Omental fat pad (tissue), 4 donors: ENCODE data around the gene TOR1A. TPM values are rescaled to one million over a fixed set of nuclear protein-coding genes. Genes with fewer than 3 reads are reported as not detected.
A peak's percentile ranks its signal among the peaks of the same experiment; 100 is the strongest.

Source experiments
- ATAC-seq: fragments of 150-250 bp; one replicate; pipeline ENCODE4 v1.9.1; 2016; ENCODE audit warnings: mild to moderate bottlenecking, moderate library complexity; ENCODE audit not compliant: low FRiP score
- DNase-seq: peaks from one replicate; pipeline ENCODE4 v3.0.0-alpha.2; 2019; ENCODE audit warnings: low spot score
- CTCF ChIP-seq, 3 donors: fragments of 450-650 bp; IDR thresholded peaks; one replicate each; pipeline ENCODE4 v1.5.1; 2016 to 2017; ENCODE audit warnings: antibody characterized with exemption in 3 of 3, mild to moderate bottlenecking in 3 of 3, moderate library complexity in 2 of 3
- total RNA-seq, 4 donors: library from RNA; depleted of rRNA; stranded (reverse); fragments of >200 nt; gene quantifications; one replicate each; pipeline ENCODE4 v1.1.0, GENCODE V29; 2016

The TOR1A gene
- 10 to 100 TPM; 37.4 to 62.6 (median 51.0) TPM for total RNA-seq

- TF ChIP-seq CTCF (IDR thresholded peaks at IDR 0.05), result no peak
- ATAC-seq, result peak; percentile 96
Measured at GRCh38 chr9:129823935-129824601, at the start of gene TOR1A. TSS of gene TOR1A (minus strand) at chr9:129824136. CDS start at chr9:129824085, 51 bp downstream.

GRCh38 chr9:129871046-129871445 is 47.1 kb upstream of the TOR1A start:
- no peak for DNase-seq
- no peak for TF ChIP-seq CTCF (IDR thresholded peaks at IDR 0.05)
- ATAC-seq, result no peak

More at GRCh38 chr9:129823935-129824601, at the start of gene TOR1A:
- peak; percentile 80 for DNase-seq

- ATAC-seq (no peak), DNase-seq (no peak)
- TF ChIP-seq CTCF (IDR thresholded peaks at IDR 0.05), result no peak
Measured at GRCh38 chr9:129869585-129870501, 45.9 kb upstream of the TOR1A start.

- ATAC-seq, result no peak
- DNase-seq, result no peak
- no peak for TF ChIP-seq CTCF (IDR thresholded peaks at IDR 0.05)
Measured at GRCh38 chr9:129868872-129869486, 45.0 kb upstream of the TOR1A start.

- no peak for ATAC-seq
- TF ChIP-seq CTCF (IDR thresholded peaks at IDR 0.05), result no peak
- no peak for DNase-seq
Measured at GRCh38 chr9:129868023-129868871, 44.3 kb upstream of the TOR1A start.
